ENCODE measurements around the gene CD27.
"Not testable (repeated sequence)": the region's sequence is repeated elsewhere in the genome, so short reads cannot be mapped to it uniquely, and the experiment has no call there.

Gene CD27

GRCh38 chr12:6426882-6427671 lies 17.7 kb upstream of the CD27 start:
- H3K4me1 Mint-ChIP-seq, result peaks cover 50% of the 10 kb centered on the region
- peak; percentile 95 for ATAC-seq
- H3K9me3 Mint-ChIP-seq, result no peaks in the 10 kb centered on the region
- peak overlapping the region; percentile 79 for H3K4me3 Mint-ChIP-seq
- peak overlapping the region; percentile 98 for H3K27ac Mint-ChIP-seq
- peak; percentile 84 to 96 for DNase-seq (ENCODE audit: low spot score in 2 of 2)
- peaks cover 21% of the 10 kb centered on the region for H3K36me3 Mint-ChIP-seq

- ATAC-seq; H3K9me3 Mint-ChIP-seq; DNase-seq (ENCODE audit: low spot score in 2 of 2): not testable (repeated sequence)
- peak overlapping the region; percentile 98 for H3K27ac Mint-ChIP-seq
- peaks cover 54% of the 10 kb centered on the region for H3K4me1 Mint-ChIP-seq
- peak overlapping the region; percentile 79 for H3K4me3 Mint-ChIP-seq
- peaks cover 21% of the 10 kb centered on the region for H3K36me3 Mint-ChIP-seq
Measured at GRCh38 chr12:6427796-6428195, 17.0 kb upstream of the CD27 start.

GRCh38 chr12:6428326-6428725 lies 16.4 kb upstream of the CD27 start:
- Mint-ChIP-seq H3K4me3 (peak overlapping the region; percentile 79), H3K4me1 (peaks cover 58% of the 10 kb centered on the region), H3K36me3 (peaks cover 21% of the 10 kb centered on the region), H3K9me3 (no peaks in the 10 kb centered on the region), H3K27ac (peak overlapping the region; percentile 98)
- ATAC-seq, result no peak
- DNase-seq (ENCODE audit: low spot score in 2 of 2), result no peak

- Mint-ChIP-seq H3K36me3 (peaks cover 21% of the 10 kb centered on the region), H3K4me1 (peaks cover 55% of the 10 kb centered on the region), H3K4me3 (peak overlapping the region; percentile 44), H3K27ac (peak overlapping the region; percentile 88), H3K9me3 (no peaks in the 10 kb centered on the region)
- DNase-seq (ENCODE audit: low spot score in 2 of 2), result no peak
- no peak for ATAC-seq
Measured at GRCh38 chr12:6430124-6430989, 14.4 kb upstream of the CD27 start.

- Mint-ChIP-seq H3K4me3 (peak overlapping the region; percentile 46), H3K36me3 (peaks cover 4% of the 10 kb centered on the region), H3K4me1 (peaks cover 32% of the 10 kb centered on the region), H3K27ac (peak overlapping the region; percentile 90), H3K9me3 (no peaks in the 10 kb centered on the region)
- ATAC-seq, result no peak
- no peak for DNase-seq (ENCODE audit: low spot score in 2 of 2)
Measured at GRCh38 chr12:6432991-6433390, 11.8 kb upstream of the CD27 start.

GRCh38 chr12:6434205-6435140 lies 10.3 kb upstream of the CD27 start:
- H3K4me1 Mint-ChIP-seq, result peaks cover 38% of the 10 kb centered on the region
- H3K9me3 Mint-ChIP-seq, result no peaks in the 10 kb centered on the region
- DNase-seq (ENCODE audit: low spot score in 2 of 2), result no peak
- peak overlapping the region; percentile 46 for H3K4me3 Mint-ChIP-seq
- ATAC-seq, result peak; percentile 81
- peak overlapping the region; percentile 70 for H3K27ac Mint-ChIP-seq
- peaks cover 4% of the 10 kb centered on the region for H3K36me3 Mint-ChIP-seq

GRCh38 chr12:6435961-6436715 lies 8.6 kb upstream of the CD27 start:
- H3K9me3 Mint-ChIP-seq, result no peaks in the 10 kb centered on the region
- DNase-seq (ENCODE audit: low spot score in 2 of 2), result no peak
- H3K4me3 Mint-ChIP-seq, result no peak overlapping the region
- peaks cover 2% of the 10 kb centered on the region for H3K36me3 Mint-ChIP-seq
- peak overlapping the region; percentile 40 for H3K27ac Mint-ChIP-seq
- H3K4me1 Mint-ChIP-seq, result peaks cover 26% of the 10 kb centered on the region
- no peak for ATAC-seq

- peaks cover 29% of the 10 kb centered on the region for H3K4me1 Mint-ChIP-seq
Measured at GRCh38 chr12:6437586-6437985, 7.2 kb upstream of the CD27 start.

GRCh38 chr12:6438345-6438744 lies 6.4 kb upstream of the CD27 start:
- no peak overlapping the region for H3K4me3 Mint-ChIP-seq
- peaks cover 29% of the 10 kb centered on the region for H3K4me1 Mint-ChIP-seq
- ATAC-seq, result no peak

More at GRCh38 chr12:6437586-6437985, 7.2 kb upstream of the CD27 start:
- H3K4me3 Mint-ChIP-seq, result no peak overlapping the region
- no peaks in the 10 kb centered on the region for H3K36me3 Mint-ChIP-seq
- no peak overlapping the region for H3K27ac Mint-ChIP-seq
- ATAC-seq (no peak), DNase-seq (ENCODE audit: low spot score in 2 of 2) (no peak)
- no peaks in the 10 kb centered on the region for H3K9me3 Mint-ChIP-seq

GRCh38 chr12:6440391-6440790 lies 4.4 kb upstream of the CD27 start:
- Mint-ChIP-seq H3K9me3 (no peaks in the 10 kb centered on the region), H3K4me3 (no peak overlapping the region), H3K27ac (peak overlapping the region; percentile 91), H3K36me3 (peaks cover 12% of the 10 kb centered on the region), H3K4me1 (peaks cover 43% of the 10 kb centered on the region)
- no peak for DNase-seq (ENCODE audit: low spot score in 2 of 2)
- no peak for ATAC-seq

More at GRCh38 chr12:6438345-6438744, 6.4 kb upstream of the CD27 start:
- Mint-ChIP-seq H3K36me3 (peaks cover 3% of the 10 kb centered on the region), H3K27ac (peak overlapping the region; percentile 7), H3K9me3 (no peaks in the 10 kb centered on the region)
- no peak for DNase-seq (ENCODE audit: low spot score in 2 of 2)

GRCh38 chr12:6442836-6443235 lies 1.9 kb upstream of the CD27 start:
- no peak for ATAC-seq
- no peak for DNase-seq (ENCODE audit: low spot score in 2 of 2)
- Mint-ChIP-seq H3K9me3 (no peaks in the 10 kb centered on the region), H3K27ac (peak overlapping the region; percentile 91), H3K4me1 (peaks cover 65% of the 10 kb centered on the region), H3K36me3 (peaks cover 33% of the 10 kb centered on the region), H3K4me3 (peak overlapping the region; percentile 87)

- H3K4me3 Mint-ChIP-seq, result peak overlapping the region; percentile 87
- no peaks in the 10 kb centered on the region for H3K9me3 Mint-ChIP-seq
- peak overlapping the region; percentile 91 for H3K27ac Mint-ChIP-seq
- peak; percentile 80 for ATAC-seq
- H3K4me1 Mint-ChIP-seq, result peaks cover 69% of the 10 kb centered on the region
- peaks cover 39% of the 10 kb centered on the region for H3K36me3 Mint-ChIP-seq
- peak in 1 of 2 donors; percentile 73 for DNase-seq (ENCODE audit: low spot score in 2 of 2)
Measured at GRCh38 chr12:6443361-6443983, 1.3 kb upstream of the CD27 start.

- Mint-ChIP-seq H3K27ac (peak overlapping the region; percentile 91), H3K4me1 (peaks cover 65% of the 10 kb centered on the region), H3K9me3 (no peaks in the 10 kb centered on the region), H3K36me3 (peaks cover 39% of the 10 kb centered on the region), H3K4me3 (peak overlapping the region; percentile 87)
- ATAC-seq (peak; percentile 45), DNase-seq (ENCODE audit: low spot score in 2 of 2) (no peak)
Measured at GRCh38 chr12:6444031-6444430, 724 bp upstream of the CD27 start.
